GM21381 (cell line): ENCODE measurements around the gene STOX1.
"Not testable (repeated sequence)": the region's sequence is repeated elsewhere in the genome, so short reads cannot be mapped to it uniquely, and the experiment has no call there.

Experiments used
- ATAC-seq: cut with Tn5 transposase; IDR thresholded peaks from one replicate; pipeline ENCODE4 v1.9.1; 2021; ENCODE audit warnings: mild to moderate bottlenecking, moderate library complexity; ENCODE audit not compliant: unreplicated experiment

STOX1 gene

GRCh38 chr10:68878496-68878895 lies 51.2 kb downstream of the STOX1 start:
- no peak for ATAC-seq

GRCh38 chr10:68879628-68880027 lies 52.3 kb downstream of the STOX1 start:
- ATAC-seq, result no peak

DNA sequence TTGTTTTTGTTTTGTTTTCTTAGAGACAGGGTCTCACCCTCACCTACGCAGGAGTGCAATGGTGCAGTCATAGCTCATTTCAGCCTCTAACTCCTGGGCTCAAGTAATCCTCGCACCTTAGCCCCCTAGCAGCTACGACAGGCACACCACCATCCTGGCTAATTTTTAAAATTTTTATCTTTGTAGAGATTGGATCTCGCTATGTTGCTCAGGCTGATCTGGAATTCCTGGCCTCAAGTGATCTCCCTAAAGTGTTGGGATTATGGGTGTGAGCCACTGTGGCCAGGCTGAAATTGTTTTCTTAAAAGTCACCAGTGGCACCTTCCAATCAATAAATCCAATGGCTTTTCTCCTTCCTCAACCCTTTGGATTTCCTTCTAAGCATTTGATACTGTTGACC lies 52.9 kb downstream of the STOX1 start:
- no peak for ATAC-seq

DNA sequence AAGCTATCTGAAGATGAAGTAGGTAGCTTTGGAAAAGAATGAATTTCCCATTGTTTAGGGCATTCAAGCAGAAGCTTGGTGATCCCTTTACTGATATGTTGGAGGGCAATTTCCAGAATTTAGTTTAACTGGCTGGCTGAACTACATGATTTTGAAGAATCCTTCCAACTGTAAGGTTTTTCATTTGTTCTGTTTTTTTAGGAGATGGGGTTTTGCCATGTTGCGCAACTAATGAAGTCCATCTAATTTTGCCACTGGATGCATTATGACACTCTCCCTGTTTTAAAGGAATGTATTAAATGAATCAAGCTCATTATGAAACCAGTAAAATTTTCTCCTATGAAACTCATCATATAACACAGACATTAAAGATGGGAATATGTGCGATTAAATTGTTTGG lies 67.7 kb downstream of the STOX1 start:
- no peak for ATAC-seq

- no peak for ATAC-seq
Measured at GRCh38 chr10:68897336-68897741, 70.0 kb downstream of the STOX1 start.

DNA sequence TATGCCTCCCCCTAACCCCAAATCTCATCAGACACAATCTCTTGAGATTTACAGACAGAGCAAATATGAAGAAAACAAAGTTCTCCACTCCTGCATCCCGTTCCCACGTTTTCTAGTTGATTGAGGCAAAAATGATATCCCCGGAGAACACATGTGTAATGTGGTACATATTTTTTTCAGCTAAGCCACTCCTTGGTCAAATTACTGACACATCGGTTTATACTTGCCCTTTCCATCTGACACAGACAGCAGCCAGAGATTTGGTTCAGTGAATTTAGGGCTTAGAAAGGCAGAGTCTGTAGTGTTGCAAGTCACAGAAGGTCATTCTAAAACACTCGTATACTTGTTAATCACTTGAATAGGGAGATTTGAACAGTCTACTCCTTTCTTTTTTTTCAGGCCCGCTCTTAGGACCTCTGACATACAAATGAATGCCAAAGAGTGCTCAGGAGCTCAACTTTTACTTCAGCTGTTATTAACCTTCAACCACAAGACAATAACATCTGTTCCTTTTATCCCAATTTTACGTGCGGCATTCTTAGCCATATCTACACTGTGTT lies 71.9 kb downstream of the STOX1 start:
- no peak for ATAC-seq

DNA sequence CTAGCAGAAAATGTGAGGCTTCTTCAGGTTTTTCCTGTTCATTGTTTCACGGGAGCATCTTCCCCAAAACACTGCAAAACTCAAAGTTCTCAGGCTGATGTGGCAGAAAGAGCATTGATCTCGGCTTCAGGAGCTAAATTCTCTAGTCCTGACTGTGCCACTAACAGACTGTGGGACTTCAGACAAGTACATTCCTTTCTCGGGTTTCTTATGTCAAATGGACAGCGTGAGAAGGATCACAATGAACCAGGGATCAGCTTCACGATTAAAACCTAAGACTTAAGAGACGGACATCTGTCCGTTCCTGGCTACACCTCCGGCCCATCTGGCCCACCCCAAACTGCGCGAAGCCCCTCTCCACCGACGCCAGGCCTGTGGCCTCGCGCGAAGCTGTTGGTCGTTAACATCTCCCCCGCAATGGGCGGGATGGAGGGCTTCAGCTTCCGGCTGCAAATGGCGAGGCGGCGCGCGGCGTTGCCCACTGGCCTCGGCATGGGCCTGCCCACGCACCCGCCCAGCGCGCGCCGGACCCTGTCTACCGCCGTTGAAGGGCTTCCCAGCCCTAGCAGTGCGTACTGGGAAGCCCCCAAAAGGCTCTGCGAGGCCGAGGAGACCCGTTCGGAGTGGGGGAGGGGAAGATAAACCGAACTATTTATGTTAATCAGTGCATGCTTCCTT lies 73.2 kb downstream of the STOX1 start:
- ATAC-seq, result peak; percentile 32

DNA sequence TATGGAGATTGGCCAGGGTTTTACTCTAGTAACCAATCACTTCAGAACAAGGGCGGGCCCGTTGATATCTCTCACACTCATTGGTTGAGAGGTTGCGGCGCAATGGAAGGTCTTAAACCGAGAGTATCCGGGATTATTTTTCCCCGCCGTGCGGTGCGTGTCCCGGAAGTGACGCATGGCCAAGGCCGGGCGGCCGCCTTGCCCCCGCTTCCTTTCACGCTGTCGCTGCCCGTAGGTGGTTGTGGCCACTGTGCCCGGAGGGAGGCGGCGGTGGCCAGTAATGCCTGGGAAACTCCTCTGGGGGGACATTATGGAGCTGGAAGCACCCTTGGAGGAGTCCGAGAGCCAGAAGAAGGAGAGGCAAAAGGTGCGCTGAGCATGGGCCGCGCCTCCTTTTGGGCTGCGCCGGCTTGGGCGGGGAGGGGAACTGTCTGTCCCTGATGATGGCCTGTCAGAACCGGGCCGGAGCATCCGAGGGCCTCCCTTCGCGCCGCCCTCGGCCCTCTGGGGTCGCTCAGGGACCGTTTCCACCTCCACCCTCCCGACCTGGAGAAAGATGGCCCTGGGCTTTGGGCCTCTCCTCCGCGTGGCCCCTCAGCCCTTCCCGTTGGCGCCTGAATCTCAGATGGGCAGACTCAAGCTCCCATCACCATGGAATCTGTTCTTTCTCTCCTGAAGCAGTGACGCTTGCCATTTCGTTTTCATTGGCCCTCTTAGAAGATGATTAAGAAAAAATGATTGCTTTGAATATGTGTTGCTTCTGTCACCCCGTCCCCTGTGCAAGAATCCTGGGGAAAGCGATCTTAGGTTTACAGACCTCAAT lies 74.0 kb downstream of the STOX1 start, which contains the start of gene DDX50:
Gene DDX50, plus strand, starts transcription at position 211 of the 823 bp plus-strand sequence. Its CDS starts 70 bp downstream, at position 281.
- ATAC-seq, result peak; percentile 96

DNA sequence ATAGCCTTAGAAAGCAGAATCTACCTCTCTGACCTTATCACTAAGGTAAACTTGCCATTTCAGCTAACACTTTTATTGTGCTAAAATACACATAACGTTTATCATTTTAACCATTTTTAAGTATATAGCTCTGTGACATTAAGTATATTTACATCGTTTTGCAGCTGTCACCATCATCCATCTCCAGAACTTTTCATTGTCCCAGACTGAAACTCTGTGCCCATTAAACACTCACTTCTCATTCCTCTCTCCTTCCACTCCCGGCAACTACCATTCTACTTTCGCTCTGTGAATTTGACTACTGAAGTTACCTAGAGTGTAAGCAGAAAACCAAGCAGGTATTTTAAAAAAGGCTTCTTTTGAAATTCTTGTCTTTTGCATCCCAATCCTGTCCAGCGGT lies 75.1 kb downstream of the STOX1 start:
- no peak for ATAC-seq

GRCh38 chr10:68924593-68924992 lies 97.3 kb downstream of the STOX1 start:
- no peak for ATAC-seq

DNA sequence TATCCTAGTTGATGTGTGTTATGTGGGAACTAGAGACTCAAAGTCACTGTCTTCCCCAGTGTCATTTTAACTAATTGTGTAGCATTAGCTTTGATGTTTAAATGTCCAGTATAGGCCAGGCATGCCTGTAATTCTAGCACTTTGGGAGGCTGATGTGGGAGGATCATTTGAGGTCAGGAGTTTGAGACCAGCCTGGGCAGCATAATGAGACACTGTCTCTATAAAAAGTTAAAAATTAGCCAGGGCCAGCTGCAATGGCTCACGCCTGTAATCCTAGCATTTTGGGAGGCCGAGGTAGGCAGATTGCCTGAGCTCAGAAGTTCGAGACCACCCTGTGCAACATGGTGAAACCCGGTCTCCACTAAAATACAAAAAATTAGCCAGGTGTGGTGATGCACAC lies 98.2 kb downstream of the STOX1 start:
- ATAC-seq, result no peak

DNA sequence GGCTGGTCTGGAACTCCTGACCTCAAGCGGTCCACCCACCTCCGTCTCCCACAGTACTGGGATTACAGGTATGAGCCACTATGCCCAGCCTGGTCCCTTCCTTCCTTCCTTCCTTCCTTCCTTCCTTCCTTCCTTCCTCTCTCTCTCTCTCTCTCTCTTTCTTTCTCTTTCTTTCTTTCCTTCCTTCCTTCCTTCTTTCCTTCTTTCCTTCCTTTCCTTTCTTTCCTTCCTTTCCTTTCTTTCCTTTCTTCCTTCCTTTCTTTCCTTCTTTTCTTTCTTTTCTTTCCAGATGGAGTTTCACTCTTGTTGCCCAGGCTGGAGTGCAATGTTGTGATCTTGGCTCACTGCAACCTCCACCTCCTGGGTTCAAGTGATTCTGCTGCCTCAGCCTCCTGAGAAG lies 101.8 kb downstream of the STOX1 start:
- not testable (repeated sequence) for ATAC-seq

- not testable (repeated sequence) for ATAC-seq
Measured at GRCh38 chr10:68929888-68930287, 102.6 kb downstream of the STOX1 start.

DNA sequence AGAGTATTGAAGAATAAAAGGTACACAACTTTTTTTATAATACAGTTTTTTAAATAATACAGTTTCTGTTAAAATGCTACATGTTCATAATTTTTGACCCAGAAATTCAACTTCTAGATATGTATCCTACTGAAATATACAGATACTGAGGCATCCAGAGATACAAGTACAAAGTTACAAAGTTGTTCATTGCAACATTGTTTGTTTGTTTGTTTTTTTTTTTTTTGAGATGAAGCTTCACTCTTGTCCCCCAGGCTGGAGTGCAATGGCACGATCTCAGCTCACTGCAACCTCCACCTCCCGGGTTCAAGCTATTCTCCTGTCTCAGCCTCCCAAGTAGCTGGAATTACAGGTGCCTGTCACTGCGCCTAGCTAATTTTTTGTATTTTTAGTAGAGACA lies 105.5 kb downstream of the STOX1 start:
- not testable (repeated sequence) for ATAC-seq

DNA sequence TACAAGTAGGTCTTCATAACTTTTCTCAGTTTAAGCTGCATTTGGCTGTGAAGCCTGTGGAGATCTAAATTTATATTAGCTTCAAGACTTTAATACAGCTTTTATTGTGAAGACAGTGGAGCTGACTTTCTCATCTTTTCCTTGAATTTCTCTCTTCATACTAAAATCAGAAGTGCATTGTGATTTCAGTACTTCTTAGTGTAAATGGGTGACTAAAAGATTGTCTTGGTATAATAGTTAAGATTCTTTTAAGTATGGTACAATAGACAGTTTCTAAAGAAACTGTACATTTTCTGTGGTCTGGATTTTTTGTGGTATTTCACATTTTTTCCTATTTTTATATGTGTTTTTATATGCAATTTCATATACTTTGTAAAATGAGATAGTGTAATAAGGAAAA lies 107.7 kb downstream of the STOX1 start:
- no peak for ATAC-seq

GRCh38 chr10:68938117-68938516 lies 110.8 kb downstream of the STOX1 start:
- no peak for ATAC-seq

GRCh38 chr10:68938884-68939283 lies 111.6 kb downstream of the STOX1 start:
- ATAC-seq, result no peak

DNA sequence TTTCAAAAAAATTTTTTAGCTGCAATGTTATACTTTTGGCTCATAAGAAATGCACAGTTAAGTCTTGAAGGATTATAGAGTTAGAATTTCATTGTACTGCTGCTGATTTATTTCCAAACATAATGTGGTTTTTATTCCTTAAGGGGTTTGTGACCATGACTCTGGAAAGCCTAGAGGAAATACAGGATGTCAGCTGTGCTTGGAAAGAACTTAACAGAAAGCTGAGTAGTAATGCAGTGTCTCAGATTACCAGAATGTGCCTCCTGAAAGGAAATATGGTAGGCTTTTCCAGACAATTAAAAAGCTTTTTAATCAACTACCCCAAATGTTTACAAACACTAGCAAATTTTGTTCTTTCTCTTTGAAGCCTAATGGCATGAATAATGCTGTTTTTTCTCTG lies 113.6 kb downstream of the STOX1 start:
- not testable (repeated sequence) for ATAC-seq
